GM12878 (cell line): ENCODE data around the gene ELAVL2.

Source experiments
- CREB1 ChIP-seq: IDR thresholded peaks from 2 replicates; pipeline ENCODE4 v1.6.1; 2012; ENCODE audit warnings: low read depth, mild to moderate bottlenecking, inconsistent platforms
- CTCF ChIP-seq, 3 experiments: IDR thresholded peaks in 2 of 3; conservative IDR thresholded peaks in 1 of 3; 2 replicates each; pipeline ENCODE4 v1.5.1; 2011; ENCODE audit warnings: low read depth in 3 of 3, low read length in 3 of 3, mild to moderate bottlenecking in 3 of 3, control low read depth in 2 of 3, moderate library complexity in 2 of 3, inconsistent platforms in 1 of 3, mixed read lengths in 1 of 3; ENCODE audit not compliant: control insufficient read depth in 2 of 3, insufficient read depth in 1 of 3; ENCODE audit errors: extremely low read depth in 1 of 3
- GABPA ChIP-seq: IDR thresholded peaks from 2 replicates; pipeline ENCODE4 v1.6.1; 2014; ENCODE audit warnings: antibody characterized with exemption, low read depth, mild to moderate bottlenecking, inconsistent platforms
- MAX ChIP-seq: IDR thresholded peaks from 2 replicates; pipeline ENCODE4 v1.6.1; 2012; ENCODE audit warnings: low read depth, low read length, improper control_type of control experiment
- MEF2B ChIP-seq: fragments of 450-650 bp; IDR thresholded peaks from 2 replicates; pipeline ENCODE4 v1.6.1; 2018; ENCODE audit warnings: mild to moderate bottlenecking, moderate library complexity; ENCODE audit not compliant: partially characterized antibody, poor library complexity, severe bottlenecking
- PKNOX1 ChIP-seq: fragments of 450-650 bp; IDR thresholded peaks from 2 replicates; pipeline ENCODE4 v1.6.1; 2016; ENCODE audit warnings: mild to moderate bottlenecking
- RFX5 ChIP-seq: IDR thresholded peaks from 2 replicates; pipeline ENCODE4 v1.6.1; 2011; ENCODE audit warnings: low read depth, low read length, improper control_type of control experiment
- SIN3A ChIP-seq: IDR thresholded peaks from 2 replicates; pipeline ENCODE4 v1.6.1; 2012; ENCODE audit warnings: low read depth, low read length, improper control_type of control experiment
- USF2 ChIP-seq: IDR thresholded peaks from 2 replicates; pipeline ENCODE4 v1.6.1; 2011; ENCODE audit warnings: low read depth, low read length, improper control_type of control experiment, borderline replicate concordance

GRCh38 chr9:23702311-23702922, 123.6 kb downstream of the ELAVL2 start:
- TF ChIP-seq CREB1 (no peak), PKNOX1 (no peak), CTCF (IDR thresholded peaks at IDR 0.05 in 2 of 3, conservative IDR thresholded peaks at IDR 0.05 in 1 of 3; ENCODE audit: control insufficient read depth in 2 of 3, extremely low read depth in 1 of 3, insufficient read depth in 1 of 3, low read depth in 3 of 3, low read length in 3 of 3) (no peak; a peak in 1 of 6 replicates), MAX (no peak), GABPA (no peak), RFX5 (no peak), USF2 (no peak), SIN3A (no peak), MEF2B (no peak)
